Coronary artery (tissue), 2 donors: ENCODE data around the gene CDON.

Experiments used
- DNase-seq: peaks from one replicate; pipeline ENCODE4 v3.0.0-alpha.2; 2017; ENCODE audit warnings: low spot score
- H3K27ac ChIP-seq, 2 donors: fragments of 200-600 bp; sonication (generic); one replicate each; pipeline ENCODE4 v1.5.1; 2016 to 2019
- H3K4me3 ChIP-seq: fragments of 200-600 bp; sonication (generic); 2 replicates; pipeline ENCODE4 v1.5.1; 2016; ENCODE audit warnings: mild to moderate bottlenecking, moderate library complexity
- TF ChIP-seq, protein P1 (sequence below): fragments of 200-600 bp; sonication (generic); IDR thresholded peaks from one replicate; pipeline ENCODE4 v1.5.1; 2019; ENCODE audit warnings: antibody characterized with exemption

Gene CDON

DNA sequence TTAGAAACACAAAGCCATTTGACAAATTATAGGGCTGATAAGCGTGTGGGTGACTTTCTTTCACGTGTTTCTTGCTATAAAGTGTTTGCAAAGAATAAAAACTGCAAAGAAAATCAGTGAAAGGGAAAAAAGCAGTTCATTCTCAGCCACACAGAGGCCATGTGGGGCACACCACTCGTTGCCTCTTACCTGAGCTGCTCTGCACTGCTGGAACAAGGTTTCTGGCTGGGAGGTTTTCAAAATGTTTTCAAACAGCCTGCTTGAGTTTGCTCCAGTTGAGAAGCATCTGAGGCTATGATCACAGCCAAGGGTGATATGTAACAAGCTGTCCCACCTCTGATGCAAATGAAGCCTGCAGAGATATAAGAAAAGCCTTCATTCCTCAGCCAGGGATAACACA is 131.6 kb downstream of the CDON start:
- no peak for DNase-seq
- H3K4me3 ChIP-seq, result no peak overlapping the region
- no peak overlapping the region for H3K27ac ChIP-seq
- TF ChIP-seq, protein P1, sequence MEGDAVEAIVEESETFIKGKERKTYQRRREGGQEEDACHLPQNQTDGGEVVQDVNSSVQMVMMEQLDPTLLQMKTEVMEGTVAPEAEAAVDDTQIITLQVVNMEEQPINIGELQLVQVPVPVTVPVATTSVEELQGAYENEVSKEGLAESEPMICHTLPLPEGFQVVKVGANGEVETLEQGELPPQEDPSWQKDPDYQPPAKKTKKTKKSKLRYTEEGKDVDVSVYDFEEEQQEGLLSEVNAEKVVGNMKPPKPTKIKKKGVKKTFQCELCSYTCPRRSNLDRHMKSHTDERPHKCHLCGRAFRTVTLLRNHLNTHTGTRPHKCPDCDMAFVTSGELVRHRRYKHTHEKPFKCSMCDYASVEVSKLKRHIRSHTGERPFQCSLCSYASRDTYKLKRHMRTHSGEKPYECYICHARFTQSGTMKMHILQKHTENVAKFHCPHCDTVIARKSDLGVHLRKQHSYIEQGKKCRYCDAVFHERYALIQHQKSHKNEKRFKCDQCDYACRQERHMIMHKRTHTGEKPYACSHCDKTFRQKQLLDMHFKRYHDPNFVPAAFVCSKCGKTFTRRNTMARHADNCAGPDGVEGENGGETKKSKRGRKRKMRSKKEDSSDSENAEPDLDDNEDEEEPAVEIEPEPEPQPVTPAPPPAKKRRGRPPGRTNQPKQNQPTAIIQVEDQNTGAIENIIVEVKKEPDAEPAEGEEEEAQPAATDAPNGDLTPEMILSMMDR, result no peak

DNA sequence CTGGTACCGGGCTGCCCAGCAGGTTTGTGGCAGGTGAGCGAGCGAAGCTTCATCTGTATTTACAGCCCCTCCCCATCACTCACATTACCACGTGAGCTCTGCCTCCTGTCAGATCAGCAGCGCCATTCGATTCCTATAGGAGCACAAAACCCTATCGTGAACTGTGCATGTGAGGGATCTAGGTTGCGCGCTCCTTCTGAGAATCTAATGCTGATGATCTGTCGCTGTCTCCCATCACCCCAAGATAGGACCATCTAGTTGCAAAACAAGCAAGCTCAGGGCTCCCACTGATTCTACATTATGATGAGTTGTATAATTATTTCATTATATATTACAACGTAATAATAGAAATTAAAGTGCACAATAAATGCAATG is 132.6 kb downstream of the CDON start:
- Histone ChIP-seq H3K4me3 (no peak overlapping the region), H3K27ac (no peak overlapping the region)
- TF ChIP-seq, protein P1, result no peak
- no peak for DNase-seq

DNA sequence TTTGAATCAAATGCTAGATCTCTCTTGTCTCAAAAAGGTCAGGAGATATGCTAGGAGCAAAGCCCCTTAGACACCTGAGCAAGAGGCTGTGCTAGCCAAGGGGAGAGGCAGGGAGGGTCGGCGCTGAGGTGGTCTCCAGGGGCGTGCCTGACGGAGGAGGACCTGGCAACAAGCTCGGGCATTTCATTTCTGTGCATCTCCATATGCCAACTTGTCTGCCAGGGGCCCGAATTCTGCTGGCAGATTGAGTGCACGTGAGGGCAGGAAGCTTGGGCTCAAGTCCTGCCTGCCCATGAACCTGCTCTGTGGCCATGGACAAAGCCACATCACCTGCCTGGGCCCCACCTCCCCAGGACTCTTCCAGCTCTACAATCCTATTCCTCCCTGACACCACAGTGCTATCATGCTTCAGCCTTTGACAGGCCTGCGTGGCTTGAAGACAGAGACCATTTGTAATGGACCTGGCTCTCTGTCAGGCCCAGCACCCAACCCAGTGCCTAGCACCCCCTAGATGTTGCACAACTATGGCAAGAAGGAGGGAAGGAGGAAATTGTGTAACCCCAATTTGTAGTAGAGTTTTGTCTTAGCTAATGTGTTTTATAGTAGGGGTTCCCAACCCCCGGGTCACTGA is 133.1 kb downstream of the CDON start:
- no peak for DNase-seq
- H3K4me3 ChIP-seq, result no peak overlapping the region
- TF ChIP-seq, protein P1, result no peak
- no peak overlapping the region for H3K27ac ChIP-seq

DNA sequence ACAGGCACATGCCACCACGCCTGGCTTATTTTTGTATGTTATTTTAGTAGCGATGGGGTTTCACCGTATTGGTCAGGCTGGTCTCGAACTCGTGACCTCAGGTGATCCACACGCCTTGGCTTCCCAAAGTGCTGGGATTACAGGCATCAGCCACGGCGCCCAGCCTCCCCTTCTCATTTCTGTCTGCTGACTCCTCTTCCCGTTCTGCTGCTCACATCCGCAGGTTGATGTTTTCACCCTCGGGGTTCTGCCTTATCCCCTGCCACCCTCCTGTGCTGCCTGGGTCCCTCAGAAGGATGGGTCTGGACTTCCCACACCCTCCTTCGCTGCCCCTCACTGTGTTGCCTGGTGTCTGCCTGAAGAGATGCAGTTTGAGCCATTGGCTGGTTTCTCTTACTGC is 136.0 kb downstream of the CDON start:
- TF ChIP-seq, protein P1, result no peak
- DNase-seq, result no peak
- Histone ChIP-seq H3K4me3 (no peak overlapping the region), H3K27ac (no peak overlapping the region)

DNA sequence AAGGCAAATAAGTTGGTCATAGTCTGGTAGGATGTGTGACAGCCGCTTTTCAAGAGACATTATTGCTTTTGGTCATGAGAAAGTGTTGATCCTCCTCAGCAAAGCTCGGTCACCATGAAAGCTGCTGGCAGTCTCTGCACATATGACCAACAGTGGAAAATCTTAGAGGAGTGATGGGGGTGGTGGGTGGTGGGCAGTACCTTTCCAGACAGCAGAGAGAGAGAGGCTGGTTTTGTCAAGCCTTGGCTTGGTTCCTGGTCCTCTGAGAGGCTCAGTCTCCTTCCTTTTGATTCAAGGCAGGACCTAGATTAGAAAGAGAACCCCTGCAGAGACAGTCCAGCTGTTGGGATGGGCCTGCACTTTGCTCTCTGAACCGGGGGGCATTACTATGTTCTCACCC is 136.9 kb downstream of the CDON start:
- Histone ChIP-seq H3K27ac (no peak overlapping the region), H3K4me3 (no peak overlapping the region)
- TF ChIP-seq, protein P1, result no peak
- no peak for DNase-seq

DNA sequence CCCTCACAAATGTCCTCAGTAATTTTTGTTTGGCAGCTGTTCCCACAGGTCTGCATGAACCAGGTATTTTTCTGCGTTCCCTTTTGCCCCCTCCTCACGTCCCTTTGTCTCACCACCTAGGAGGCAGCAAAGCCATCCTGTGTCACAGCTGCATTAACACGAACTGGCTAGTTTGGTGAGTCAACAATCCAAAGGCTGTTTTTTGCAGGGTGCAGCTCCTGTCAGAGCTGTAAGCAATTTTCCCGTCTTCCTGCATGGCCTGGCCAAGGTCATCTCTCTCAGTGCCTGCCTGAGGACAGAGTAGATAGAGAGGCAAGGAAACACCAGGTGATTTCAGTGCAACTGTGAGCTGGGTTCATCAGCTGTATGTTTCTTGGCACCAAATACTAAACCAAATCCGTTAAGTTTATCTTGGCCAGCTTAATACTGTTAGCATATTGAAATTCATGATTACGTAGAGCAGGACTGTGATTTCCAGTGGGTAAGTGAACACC is 137.4 kb downstream of the CDON start:
- no peak for DNase-seq
- TF ChIP-seq, protein P1, result no peak
- Histone ChIP-seq H3K27ac (no peak overlapping the region), H3K4me3 (no peak overlapping the region)

DNA sequence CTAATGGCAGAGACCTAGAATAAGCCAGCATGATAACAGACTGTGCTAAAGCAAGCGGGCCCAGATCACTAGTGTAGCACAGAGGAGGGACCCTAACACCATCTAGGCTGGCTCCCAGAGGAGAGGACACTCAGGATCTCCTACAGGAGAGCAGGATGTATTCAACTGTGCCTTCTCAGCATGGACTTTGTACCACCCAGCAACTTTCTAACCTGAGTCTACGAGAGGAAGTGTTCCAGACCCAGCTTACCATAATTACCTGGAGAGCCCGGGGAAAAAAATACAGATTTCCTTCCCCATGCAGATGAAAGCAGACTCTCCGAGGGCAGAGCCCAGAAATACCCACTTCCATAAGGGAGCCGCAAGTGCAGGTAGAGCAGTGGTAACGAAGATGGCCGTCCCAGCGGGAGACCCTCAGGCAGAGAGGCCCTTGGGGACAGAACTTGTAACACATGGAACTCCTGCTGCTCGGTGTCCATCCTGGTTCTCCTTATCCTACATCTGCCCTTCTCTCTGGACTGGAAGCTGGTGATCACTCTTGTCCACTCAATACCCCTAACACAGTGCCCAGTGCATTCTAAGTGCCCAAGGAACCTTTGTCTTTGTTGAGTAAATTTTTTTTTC is 138.2 kb downstream of the CDON start:
- H3K4me3 ChIP-seq, result no peak overlapping the region
- TF ChIP-seq, protein P1, result no peak
- DNase-seq, result no peak
- H3K27ac ChIP-seq, result no peak overlapping the region
